Measurements from ENCODE around the gene TRIM32. TPM values are rescaled to one million over a fixed set of nuclear protein-coding genes. Genes with fewer than 3 reads are reported as not detected.

Gene TRIM32
- 19.4 and 25.1 TPM in 2 replicates for total RNA-seq

GRCh38 chr9:116687074-116687753, at the start of gene TRIM32:
Gene TRIM32, plus strand, starts transcription at chr9:116687305. Its CDS starts 10,438 bp downstream, at chr9:116697743.

All from mesangial cell (primary cell).